HUES6 (cell line): Measurements from ENCODE around the gene S100A8.

Experiments used
- H3K27ac ChIP-seq: 2 replicates; pipeline ENCODE4 v1.7.0; 2013; ENCODE audit warnings: low read depth, mild to moderate bottlenecking, low read length, inconsistent platforms
- H3K27me3 ChIP-seq: 2 replicates; pipeline ENCODE4 v1.6.1; 2013; ENCODE audit warnings: low read length; ENCODE audit not compliant: control insufficient read depth, insufficient read depth
- H3K36me3 ChIP-seq: 2 replicates; pipeline ENCODE4 v1.6.1; 2013; ENCODE audit warnings: low read length; ENCODE audit not compliant: control insufficient read depth, insufficient read depth
- H3K4me1 ChIP-seq: 2 replicates; pipeline ENCODE4 v1.6.1; 2013; ENCODE audit warnings: low read length; ENCODE audit not compliant: control insufficient read depth, insufficient read depth
- H3K4me3 ChIP-seq: 2 replicates; pipeline ENCODE4 v1.5.1; 2013; ENCODE audit warnings: low read depth, low read length
- H3K9ac ChIP-seq: one replicate; pipeline ENCODE4 v1.6.1; 2013; ENCODE audit warnings: mild to moderate bottlenecking, low read length
- H3K9me3 ChIP-seq: 2 replicates; pipeline ENCODE4 v1.6.1; 2013; ENCODE audit warnings: low read depth, low read length; ENCODE audit not compliant: control insufficient read depth, insufficient read depth

The S100A8 gene

DNA sequence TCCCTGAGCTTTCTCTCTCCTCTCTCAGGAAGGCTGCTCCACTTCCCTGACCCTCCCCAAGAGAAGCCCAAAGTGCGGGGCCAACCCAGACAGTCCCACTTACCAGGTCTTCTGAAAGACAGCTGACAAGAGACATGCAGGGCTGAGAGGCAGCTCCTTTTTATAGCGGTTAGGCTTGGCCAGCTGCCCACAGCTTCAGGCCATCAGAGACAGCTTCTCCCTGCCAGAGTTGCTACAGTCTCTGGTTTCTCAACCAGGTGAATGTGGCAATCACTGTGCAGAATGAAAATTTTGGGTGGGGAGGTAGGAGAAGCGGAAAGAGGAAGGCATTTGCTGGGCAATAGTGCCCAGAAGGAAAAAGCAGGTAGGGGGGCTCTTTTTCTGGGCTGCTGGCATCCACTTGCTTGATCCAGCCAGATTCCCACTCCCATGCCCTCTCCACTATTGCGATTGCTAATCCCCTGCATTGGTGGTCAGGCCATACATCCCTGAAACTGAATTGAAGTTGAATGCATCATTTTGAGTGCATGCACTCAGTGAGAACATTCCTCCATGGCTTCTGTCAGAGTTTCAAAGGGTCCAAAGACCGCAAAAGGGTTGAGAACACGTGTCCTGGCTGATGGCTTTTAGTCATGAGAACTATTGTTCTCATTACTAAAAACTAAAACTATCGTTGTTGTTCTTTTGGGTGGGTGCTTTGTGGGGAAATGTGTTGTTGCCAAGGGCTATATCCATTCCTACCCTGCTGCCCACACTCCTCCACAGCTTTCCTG, at the start of gene S100A8:
Gene S100A8 (minus strand): TSS at position 136 of the 773 bp plus-strand sequence. CDS start 538 bp downstream, outside the sequence.
- no peak within 1 kb of the TSS for H3K9ac ChIP-seq
- H3K4me3 ChIP-seq: no peak within 1 kb of the TSS
- H3K9me3 ChIP-seq: no peaks in the 10 kb centered on the region
- H3K27ac ChIP-seq: no peak within 1 kb of the TSS
- peaks cover 8% of the 10 kb centered on the region for H3K27me3 ChIP-seq
- no peaks in the 10 kb centered on the region for H3K36me3 ChIP-seq
- H3K4me1 ChIP-seq: no peaks in the 10 kb centered on the region

- no peak overlapping the region for H3K27ac ChIP-seq
- no peak overlapping the region for H3K9ac ChIP-seq
- no peak overlapping the region for H3K4me3 ChIP-seq
- H3K36me3 ChIP-seq: no peaks in the 10 kb centered on the region
- H3K27me3 ChIP-seq: peaks cover 16% of the 10 kb centered on the region; the same call in 1 of the 2 replicates
- H3K9me3 ChIP-seq: no peaks in the 10 kb centered on the region
- H3K4me1 ChIP-seq: no peaks in the 10 kb centered on the region
Observed at GRCh38 chr1:153439273-153439672, 48.4 kb upstream of the S100A8 start.

DNA sequence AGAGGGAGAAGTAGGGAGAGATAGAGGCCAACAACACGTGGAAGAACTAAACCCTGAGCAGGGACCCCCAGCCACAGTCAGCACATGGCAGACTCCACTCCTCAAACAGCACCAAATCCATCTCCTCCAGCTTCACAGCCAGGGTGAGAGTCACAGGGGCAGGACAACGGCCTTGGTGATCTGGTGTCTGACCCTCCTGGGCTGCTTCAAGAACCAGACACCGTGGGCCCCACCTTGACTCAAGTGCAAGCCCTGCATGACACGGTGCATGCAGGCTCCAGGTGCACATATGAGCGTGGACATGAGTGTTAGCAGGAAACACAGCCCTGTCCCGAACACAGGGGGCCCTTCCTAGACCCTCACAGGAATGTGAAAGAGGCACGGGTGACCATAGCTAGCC, 47.7 kb upstream of the S100A8 start:
- H3K4me3 ChIP-seq: no peak overlapping the region
- H3K9me3 ChIP-seq: no peaks in the 10 kb centered on the region
- H3K9ac ChIP-seq: no peak overlapping the region
- H3K36me3 ChIP-seq: no peaks in the 10 kb centered on the region
- H3K27ac ChIP-seq: no peak overlapping the region
- no peaks in the 10 kb centered on the region for H3K4me1 ChIP-seq
- H3K27me3 ChIP-seq: peaks cover 10% of the 10 kb centered on the region; the same call in 1 of the 2 replicates

DNA sequence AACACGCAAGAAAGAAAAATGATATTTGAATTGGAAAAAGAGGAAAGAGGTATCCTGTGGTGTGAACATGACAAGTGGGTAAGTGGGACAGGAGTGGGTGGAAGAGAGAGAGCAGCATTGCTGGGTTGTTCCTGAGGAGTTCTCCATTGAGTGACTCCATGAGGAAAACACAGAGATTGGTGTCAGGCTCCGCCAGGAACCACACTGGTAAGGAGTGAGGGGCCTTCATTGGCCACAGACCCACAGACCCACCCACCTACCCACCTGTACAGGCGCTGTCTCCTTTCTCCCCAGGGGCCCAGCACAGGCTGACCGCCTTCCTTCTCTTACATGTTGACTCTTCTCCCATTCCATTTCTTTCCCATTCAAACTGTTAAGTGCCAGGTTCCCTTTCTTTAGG, 46.4 kb upstream of the S100A8 start:
- Histone ChIP-seq H3K9me3 (no peaks in the 10 kb centered on the region), H3K9ac (no peak overlapping the region), H3K4me3 (no peak overlapping the region), H3K36me3 (no peaks in the 10 kb centered on the region), H3K4me1 (no peaks in the 10 kb centered on the region), H3K27me3 (0 out of 2 replicates have a peak, but pooled peaks cover 5% of the 10 kb centered on the region), H3K27ac (no peak overlapping the region)

DNA sequence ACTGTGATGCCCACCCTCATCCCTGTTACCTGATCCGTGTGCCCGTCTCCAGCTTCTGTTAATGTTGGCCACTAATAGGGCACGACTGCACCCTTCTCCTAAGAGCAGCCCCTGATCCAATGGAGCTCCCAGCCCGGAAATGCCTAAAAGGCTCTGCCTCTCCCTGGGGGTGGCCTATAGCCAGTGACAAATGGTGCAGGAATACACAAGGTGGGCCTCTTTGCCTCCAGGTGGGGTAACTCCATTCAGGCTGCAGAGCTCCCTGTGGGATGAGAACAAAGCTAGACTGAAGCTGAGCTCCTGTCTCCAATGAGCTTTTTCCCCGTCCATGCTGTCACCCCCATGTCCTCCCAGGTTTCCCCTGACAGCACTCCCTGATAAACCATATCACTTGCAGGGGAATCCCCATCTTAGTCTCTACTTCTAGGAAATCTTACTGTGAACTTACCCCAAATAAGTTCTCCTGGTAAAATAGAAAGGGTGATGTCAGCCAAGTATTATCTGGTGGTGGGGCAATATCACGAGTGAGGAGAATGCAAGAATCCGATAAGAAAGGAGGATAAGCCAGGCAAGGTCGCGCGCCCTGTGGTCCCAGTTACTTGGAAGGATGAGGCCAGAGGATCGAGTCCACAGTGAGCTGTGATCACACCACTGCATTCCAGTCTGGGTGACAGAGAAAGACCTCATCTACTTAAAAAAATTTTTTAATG, 44.0 kb upstream of the S100A8 start:
- Histone ChIP-seq H3K27ac (no peak overlapping the region), H3K9me3 (no peaks in the 10 kb centered on the region), H3K4me3 (no peak overlapping the region), H3K36me3 (no peaks in the 10 kb centered on the region), H3K4me1 (no peaks in the 10 kb centered on the region), H3K27me3 (0 out of 2 replicates have a peak, but pooled peaks cover 5% of the 10 kb centered on the region), H3K9ac (no peak overlapping the region)

- Histone ChIP-seq H3K9ac (no peak overlapping the region), H3K9me3 (no peaks in the 10 kb centered on the region), H3K36me3 (no peaks in the 10 kb centered on the region), H3K27me3 (0 out of 2 replicates have a peak, but pooled peaks cover 5% of the 10 kb centered on the region), H3K4me3 (no peak overlapping the region), H3K27ac (no peak overlapping the region), H3K4me1 (no peaks in the 10 kb centered on the region)
Observed at GRCh38 chr1:153432874-153433681, 42.2 kb upstream of the S100A8 start.

DNA sequence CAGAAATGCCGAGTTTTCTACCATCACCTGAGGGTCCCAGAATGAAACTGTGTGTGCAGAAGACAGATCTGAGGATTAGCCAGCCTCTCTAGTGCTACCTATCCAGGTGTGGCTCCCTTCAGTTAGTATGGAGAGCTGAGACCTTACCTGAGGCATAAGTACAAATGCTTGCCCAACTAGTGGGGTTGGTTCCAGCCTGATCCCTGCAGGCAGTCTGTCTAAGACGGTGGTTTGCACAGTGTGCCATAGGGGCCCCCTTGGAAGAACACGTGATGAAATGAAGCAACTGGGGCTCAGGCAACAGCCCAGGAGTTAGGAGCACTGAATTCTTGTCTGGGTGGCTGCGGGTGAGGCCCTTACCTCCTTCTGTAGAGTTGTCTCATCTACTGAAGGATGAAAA, 41.1 kb upstream of the S100A8 start:
- Histone ChIP-seq H3K4me1 (no peaks in the 10 kb centered on the region), H3K27me3 (peaks cover 6% of the 10 kb centered on the region; the same call in 1 of the 2 replicates), H3K36me3 (no peaks in the 10 kb centered on the region), H3K27ac (no peak overlapping the region), H3K9me3 (no peaks in the 10 kb centered on the region), H3K9ac (no peak overlapping the region), H3K4me3 (no peak overlapping the region)

DNA sequence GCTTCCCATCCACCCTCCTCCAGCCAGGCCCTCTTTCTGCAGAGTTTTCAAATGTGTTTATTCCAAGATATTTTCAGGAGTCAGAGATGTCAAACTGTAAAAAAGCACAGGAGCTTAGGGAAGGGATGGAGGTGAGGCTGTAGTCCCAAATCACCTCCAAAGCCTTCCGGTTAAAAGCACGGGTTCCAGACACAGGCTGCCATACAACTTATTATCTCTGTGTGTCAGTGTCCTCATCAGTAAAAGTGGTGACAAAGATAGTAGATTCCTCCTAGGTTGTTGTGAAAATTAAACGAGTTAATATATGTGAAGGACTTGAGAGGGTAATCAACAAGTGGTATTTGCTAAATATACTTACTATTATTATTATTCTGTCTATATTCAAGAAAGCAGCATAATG, 40.6 kb upstream of the S100A8 start:
- Histone ChIP-seq H3K9ac (no peak overlapping the region), H3K36me3 (no peaks in the 10 kb centered on the region), H3K27me3 (peaks cover 3% of the 10 kb centered on the region; the same call in 1 of the 2 replicates), H3K9me3 (no peaks in the 10 kb centered on the region), H3K27ac (no peak overlapping the region), H3K4me1 (no peaks in the 10 kb centered on the region), H3K4me3 (no peak overlapping the region)

DNA sequence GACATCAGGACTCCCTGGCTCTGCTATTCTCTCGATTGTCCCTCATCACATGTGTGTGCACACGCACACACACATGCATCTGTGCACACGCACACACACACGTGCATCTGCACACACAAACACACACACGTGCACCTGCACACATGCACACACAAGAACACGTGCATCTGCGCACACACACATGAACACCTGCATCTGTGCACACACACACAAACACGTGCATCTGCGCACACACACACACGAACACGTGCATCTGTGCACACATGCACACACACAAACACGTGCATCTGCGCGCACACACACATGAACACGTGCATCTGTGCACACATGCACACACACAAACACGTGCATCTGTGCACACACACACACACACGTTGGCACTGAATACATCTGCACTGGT, 40.1 kb upstream of the S100A8 start:
- no peak overlapping the region for H3K4me3 ChIP-seq
- peaks cover 2% of the 10 kb centered on the region; the same call in 1 of the 2 replicates for H3K27me3 ChIP-seq
- no peak overlapping the region for H3K9ac ChIP-seq
- no peaks in the 10 kb centered on the region for H3K36me3 ChIP-seq
- no peaks in the 10 kb centered on the region for H3K9me3 ChIP-seq
- no peak overlapping the region for H3K27ac ChIP-seq
- H3K4me1 ChIP-seq: no peaks in the 10 kb centered on the region

- Histone ChIP-seq H3K4me1 (no peaks in the 10 kb centered on the region), H3K4me3 (no peak overlapping the region), H3K36me3 (no peaks in the 10 kb centered on the region), H3K27ac (no peak overlapping the region), H3K9me3 (no peaks in the 10 kb centered on the region), H3K27me3 (peaks cover 2% of the 10 kb centered on the region; the same call in 1 of the 2 replicates), H3K9ac (no peak overlapping the region)
Observed at GRCh38 chr1:153430561-153430960, 39.7 kb upstream of the S100A8 start.
